ENCODE measurements around the gene PHLPP2. TPM values are rescaled to one million over a fixed set of nuclear protein-coding genes. Genes with fewer than 3 reads are reported as not detected.

Gene PHLPP2
- total RNA-seq = 2.6 and 4.4 TPM in 2 replicates

GRCh38 chr16:71724320-71724751 is at the start of gene PHLPP2:
Gene PHLPP2 (minus strand): TSS chr16:71724701. CDS start chr16:71714795, 9,906 bp downstream.

GRCh38 chr16:71626018-71626857 is 98.3 kb downstream of the PHLPP2 start, which contains the start of gene MARVELD3:
Gene MARVELD3 (plus strand): TSS chr16:71626184. CDS start chr16:71626230, 46 bp downstream.

Other genes with a start within 250 kb of the PHLPP2 start
- 0.42 and 0.49 TPM in 2 replicates for gene ZNF19, start 235.4 kb downstream of the PHLPP2 start, total RNA-seq
- not detected in 2 replicates for gene CHST4, start 198.3 kb downstream of the PHLPP2 start, total RNA-seq
- gene TAT, start 147.6 kb downstream of the PHLPP2 start, total RNA-seq = not detected in 2 replicates
- 12.2 and 18.1 TPM in 2 replicates for gene MARVELD3, start 98.5 kb downstream of the PHLPP2 start, total RNA-seq
- 45.9 and 59.5 TPM in 2 replicates for gene AP1G1, start 84.1 kb upstream of the PHLPP2 start, total RNA-seq
- gene ATXN1L, start 121.3 kb upstream of the PHLPP2 start, total RNA-seq = 7.3 and 10.5 TPM in 2 replicates
- 3.6 and 5.4 TPM in 2 replicates for gene ZNF821, start 159.5 kb upstream of the PHLPP2 start, total RNA-seq
- gene IST1, start 170.8 kb upstream of the PHLPP2 start, total RNA-seq = 126 and 128 TPM in 2 replicates